ENCODE data around the gene SLC46A3. TPM values are rescaled to one million over a fixed set of nuclear protein-coding genes. Genes with fewer than 3 reads are reported as not detected.

The SLC46A3 gene
- total and polyA plus RNA-seq, 2 experiments from 2014 or later = 0.16 to 0.28 TPM

DNA sequence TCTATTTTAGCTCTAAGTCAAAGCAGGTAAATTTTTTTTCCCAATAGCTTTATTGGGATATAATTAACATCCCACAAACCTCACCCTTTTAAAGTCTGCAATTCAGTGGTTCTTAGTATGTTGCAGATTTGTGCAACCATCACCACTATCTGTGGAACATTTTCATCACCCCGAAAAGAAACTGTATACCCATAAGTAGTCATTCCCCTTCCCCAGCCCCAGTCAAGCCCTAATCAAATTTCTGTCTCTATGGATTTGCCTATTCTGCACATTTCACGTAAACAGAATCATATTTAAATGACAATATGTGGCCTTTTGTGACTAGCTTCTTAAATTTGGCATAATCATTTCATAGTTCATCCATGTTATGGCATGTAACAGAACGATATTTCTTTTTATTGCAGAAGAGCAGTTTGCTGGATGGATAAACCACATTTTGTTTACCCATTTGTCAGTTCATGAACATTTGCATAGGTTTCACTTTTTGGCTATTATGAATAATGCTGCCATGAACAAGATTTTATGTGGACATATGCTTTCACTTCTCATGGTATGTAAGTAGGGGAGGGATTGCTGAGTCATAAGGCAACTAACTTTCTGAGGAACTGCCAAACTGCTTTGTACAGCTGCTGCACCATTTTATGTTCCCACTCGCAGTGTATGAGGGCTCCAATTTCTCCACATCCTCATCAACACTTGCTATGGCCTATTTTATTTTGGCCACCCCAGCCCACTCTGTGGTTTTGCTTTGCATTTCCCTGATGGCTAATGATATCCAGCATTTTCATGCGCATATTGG, 10.9 kb downstream of the SLC46A3 start:
- H3K4me3 ChIP-seq = no peak overlapping the region
- no peak overlapping the region for H3K27ac Mint-ChIP-seq

More for the DNA sequence above, 10.9 kb downstream of the SLC46A3 start:
- DNase-seq (ENCODE audit: low spot score) = no peak
- no peaks in the 10 kb centered on the region for H3K27me3 ChIP-seq (ENCODE audit: insufficient read depth)
- no peaks in the 10 kb centered on the region for H3K36me3 Mint-ChIP-seq (ENCODE audit: low read depth)
- H4K20me1 ChIP-seq (replicated peaks; ENCODE audit: insufficient read depth) = no peaks in the 10 kb centered on the region
- H3K4me1 Mint-ChIP-seq = 0 out of 3 replicates have a peak, but pooled peaks cover 4% of the 10 kb centered on the region
- H3K27me3 Mint-ChIP-seq (ENCODE audit: insufficient read depth, low read depth, poor library complexity) = no peaks in the 10 kb centered on the region
- H2AFZ ChIP-seq = no peak overlapping the region
- no peaks in the 10 kb centered on the region for H3K9me2 ChIP-seq (ENCODE audit: insufficient read depth)
- H3K27ac ChIP-seq (ENCODE audit: low read depth) = no peak overlapping the region
- no peaks in the 10 kb centered on the region for H3K36me3 ChIP-seq (ENCODE audit: insufficient read depth)
- no peaks in the 10 kb centered on the region for H3K9me3 Mint-ChIP-seq
- no peak overlapping the region for H3K4me3 Mint-ChIP-seq
- H3K4me1 ChIP-seq (ENCODE audit: insufficient read depth) = no peaks in the 10 kb centered on the region
- ATAC-seq = no peak
- TF ChIP-seq EZH2phosphoT487 (IDR thresholded peaks at IDR 0.05; ENCODE audit: unreplicated experiment) = no peak
- no peak for TF ChIP-seq NANOG (IDR thresholded peaks at IDR 0.05; ENCODE audit: borderline replicate concordance)
- no peak for TF ChIP-seq JUNB (IDR thresholded peaks at IDR 0.05; ENCODE audit: unreplicated experiment)
- TF ChIP-seq, protein P1, sequence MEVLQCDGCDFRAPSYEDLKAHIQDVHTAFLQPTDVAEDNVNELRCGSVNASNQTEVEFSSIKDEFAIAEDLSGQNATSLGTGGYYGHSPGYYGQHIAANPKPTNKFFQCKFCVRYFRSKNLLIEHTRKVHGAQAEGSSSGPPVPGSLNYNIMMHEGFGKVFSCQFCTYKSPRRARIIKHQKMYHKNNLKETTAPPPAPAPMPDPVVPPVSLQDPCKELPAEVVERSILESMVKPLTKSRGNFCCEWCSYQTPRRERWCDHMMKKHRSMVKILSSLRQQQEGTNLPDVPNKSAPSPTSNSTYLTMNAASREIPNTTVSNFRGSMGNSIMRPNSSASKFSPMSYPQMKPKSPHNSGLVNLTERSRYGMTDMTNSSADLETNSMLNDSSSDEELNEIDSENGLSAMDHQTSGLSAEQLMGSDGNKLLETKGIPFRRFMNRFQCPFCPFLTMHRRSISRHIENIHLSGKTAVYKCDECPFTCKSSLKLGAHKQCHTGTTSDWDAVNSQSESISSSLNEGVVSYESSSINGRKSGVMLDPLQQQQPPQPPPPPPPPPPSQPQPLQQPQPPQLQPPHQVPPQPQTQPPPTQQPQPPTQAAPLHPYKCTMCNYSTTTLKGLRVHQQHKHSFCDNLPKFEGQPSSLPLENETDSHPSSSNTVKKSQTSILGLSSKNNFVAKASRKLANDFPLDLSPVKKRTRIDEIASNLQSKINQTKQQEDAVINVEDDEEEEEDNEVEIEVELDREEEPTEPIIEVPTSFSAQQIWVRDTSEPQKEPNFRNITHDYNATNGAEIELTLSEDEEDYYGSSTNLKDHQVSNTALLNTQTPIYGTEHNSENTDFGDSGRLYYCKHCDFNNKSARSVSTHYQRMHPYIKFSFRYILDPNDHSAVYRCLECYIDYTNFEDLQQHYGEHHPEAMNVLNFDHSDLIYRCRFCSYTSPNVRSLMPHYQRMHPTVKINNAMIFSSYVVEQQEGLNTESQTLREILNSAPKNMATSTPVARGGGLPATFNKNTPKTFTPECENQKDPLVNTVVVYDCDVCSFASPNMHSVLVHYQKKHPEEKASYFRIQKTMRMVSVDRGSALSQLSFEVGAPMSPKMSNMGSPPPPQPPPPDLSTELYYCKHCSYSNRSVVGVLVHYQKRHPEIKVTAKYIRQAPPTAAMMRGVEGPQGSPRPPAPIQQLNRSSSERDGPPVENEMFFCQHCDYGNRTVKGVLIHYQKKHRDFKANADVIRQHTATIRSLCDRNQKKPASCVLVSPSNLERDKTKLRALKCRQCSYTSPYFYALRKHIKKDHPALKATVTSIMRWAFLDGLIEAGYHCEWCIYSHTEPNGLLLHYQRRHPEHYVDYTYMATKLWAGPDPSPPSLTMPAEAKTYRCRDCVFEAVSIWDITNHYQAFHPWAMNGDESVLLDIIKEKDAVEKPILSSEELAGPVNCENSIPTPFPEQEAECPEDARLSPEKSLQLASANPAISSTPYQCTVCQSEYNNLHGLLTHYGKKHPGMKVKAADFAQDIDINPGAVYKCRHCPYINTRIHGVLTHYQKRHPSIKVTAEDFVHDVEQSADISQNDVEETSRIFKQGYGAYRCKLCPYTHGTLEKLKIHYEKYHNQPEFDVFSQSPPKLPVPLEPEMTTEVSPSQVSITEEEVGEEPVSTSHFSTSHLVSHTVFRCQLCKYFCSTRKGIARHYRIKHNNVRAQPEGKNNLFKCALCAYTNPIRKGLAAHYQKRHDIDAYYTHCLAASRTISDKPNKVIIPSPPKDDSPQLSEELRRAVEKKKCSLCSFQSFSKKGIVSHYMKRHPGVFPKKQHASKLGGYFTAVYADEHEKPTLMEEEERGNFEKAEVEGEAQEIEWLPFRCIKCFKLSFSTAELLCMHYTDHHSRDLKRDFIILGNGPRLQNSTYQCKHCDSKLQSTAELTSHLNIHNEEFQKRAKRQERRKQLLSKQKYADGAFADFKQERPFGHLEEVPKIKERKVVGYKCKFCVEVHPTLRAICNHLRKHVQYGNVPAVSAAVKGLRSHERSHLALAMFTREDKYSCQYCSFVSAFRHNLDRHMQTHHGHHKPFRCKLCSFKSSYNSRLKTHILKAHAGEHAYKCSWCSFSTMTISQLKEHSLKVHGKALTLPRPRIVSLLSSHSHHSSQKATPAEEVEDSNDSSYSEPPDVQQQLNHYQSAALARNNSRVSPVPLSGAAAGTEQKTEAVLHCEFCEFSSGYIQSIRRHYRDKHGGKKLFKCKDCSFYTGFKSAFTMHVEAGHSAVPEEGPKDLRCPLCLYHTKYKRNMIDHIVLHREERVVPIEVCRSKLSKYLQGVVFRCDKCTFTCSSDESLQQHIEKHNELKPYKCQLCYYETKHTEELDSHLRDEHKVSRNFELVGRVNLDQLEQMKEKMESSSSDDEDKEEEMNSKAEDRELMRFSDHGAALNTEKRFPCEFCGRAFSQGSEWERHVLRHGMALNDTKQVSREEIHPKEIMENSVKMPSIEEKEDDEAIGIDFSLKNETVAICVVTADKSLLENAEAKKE (CRISPR knock-in tag; IDR thresholded peaks at IDR 0.05) = no peak
- TF ChIP-seq ZNF114 (CRISPR knock-in tag; IDR thresholded peaks at IDR 0.05) = no peak
- no peak for TF ChIP-seq POLR2AphosphoS5 (IDR thresholded peaks at IDR 0.05; ENCODE audit: low read depth)
- TF ChIP-seq ETS1 (IDR thresholded peaks at IDR 0.05) = no peak
- TF ChIP-seq CREB1 (CRISPR knock-in tag; IDR thresholded peaks at IDR 0.05; ENCODE audit: low read depth) = no peak
- no peak for TF ChIP-seq CTCF (conservative IDR thresholded peaks at IDR 0.05; ENCODE audit: low read depth in 2 of 2)
- TF ChIP-seq ZNF331 (CRISPR knock-in tag; IDR thresholded peaks at IDR 0.05; ENCODE audit: low read depth) = no peak
- no peak for TF ChIP-seq EZH2 (IDR thresholded peaks at IDR 0.05; ENCODE audit: low read depth, unreplicated experiment)
- no peak overlapping the region for H3K4me2 ChIP-seq
- no peaks in the 10 kb centered on the region for H3K79me2 ChIP-seq (replicated peaks; ENCODE audit: insufficient read depth)
- no peaks in the 10 kb centered on the region for H3F3A ChIP-seq (replicated peaks; ENCODE audit: low read depth)

All from GM23338 (cell line).